OCI-LY7 (cell line): ENCODE results near the gene PLD1. TPM values are rescaled to one million over a fixed set of nuclear protein-coding genes. Genes with fewer than 3 reads are reported as not detected.

Experiments
- BruUV-seq: library from RNA; stranded (reverse); fragments of 400-500 nt; replicated peaks from 2 replicates; lab custom pipeline; 2021; lab: Mats Ljungman, UMichigan
- CTCF ChIA-PET: fragments of 300-600 bp; sonication (Branson Sonifier 250); formaldehyde crosslinking; loops from one replicate; lab custom pipeline; 2022; ENCODE audit warnings: antibody characterized with exemption; ENCODE audit not compliant: unreplicated experiment; lab: Charles Lee
- POLR2A ChIA-PET: fragments of 300-600 bp; sonication (Branson Sonifier 250); formaldehyde crosslinking; loops from one replicate; lab custom pipeline; 2022; ENCODE audit warnings: antibody characterized with exemption; lab: Charles Lee
- DNase-seq: peaks from one replicate; pipeline ENCODE4 v3.0.0-alpha.2; 2015; ENCODE audit warnings: low spot score
- H2AFZ ChIP-seq: fragments of 200-600 bp; sonication (generic), shearing (Covaris generic); 2 replicates; pipeline ENCODE4 v1.6.1; 2014; ENCODE audit warnings: mild to moderate bottlenecking, antibody characterized with exemption, low read length, moderate library complexity
- H3K27ac ChIP-seq: fragments of 200-600 bp; sonication (generic); 2 replicates; pipeline ENCODE4 v1.5.1; 2014; ENCODE audit warnings: mixed run types, low read depth, mild to moderate bottlenecking, moderate library complexity, low read length, inconsistent platforms; ENCODE audit not compliant: poor library complexity, severe bottlenecking
- H3K36me3 ChIP-seq: fragments of 200-600 bp; sonication (generic); 2 replicates; pipeline ENCODE4 v1.6.1; 2014; ENCODE audit warnings: mild to moderate bottlenecking, antibody characterized with exemption, low read length, moderate library complexity, mixed read lengths; ENCODE audit not compliant: insufficient read depth
- H3K4me1 ChIP-seq: fragments of 200-600 bp; sonication (generic); 2 replicates; pipeline ENCODE4 v1.5.1; 2014; ENCODE audit warnings: mild to moderate bottlenecking, low read length; ENCODE audit not compliant: insufficient read depth, poor library complexity, severe bottlenecking
- H3K4me2 ChIP-seq: fragments of 200-600 bp; sonication (generic); 2 replicates; pipeline ENCODE4 v1.6.1; 2014; ENCODE audit warnings: mild to moderate bottlenecking, low read length
- H3K4me3 ChIP-seq: fragments of 200-600 bp; sonication (generic); 2 replicates; pipeline ENCODE4 v1.5.1; 2014; ENCODE audit warnings: mild to moderate bottlenecking, low read depth, low read length; ENCODE audit not compliant: poor library complexity, severe bottlenecking
- H3K79me2 ChIP-seq: fragments of 200-600 bp; sonication (generic); 2 replicates; pipeline ENCODE4 v1.6.1; 2016; ENCODE audit warnings: low read depth, mild to moderate bottlenecking, low read length, moderate library complexity, mixed read lengths; ENCODE audit not compliant: insufficient read depth
- H3K9me2 ChIP-seq: fragments of 200-600 bp; sonication (generic); 2 replicates; pipeline ENCODE4 v1.6.1; 2016; ENCODE audit warnings: mild to moderate bottlenecking, low read length, mixed read lengths; ENCODE audit not compliant: insufficient read depth
- H3K9me3 ChIP-seq: fragments of 200-600 bp; sonication (generic); 2 replicates; pipeline ENCODE4 v1.6.1; 2014; ENCODE audit warnings: mild to moderate bottlenecking, mixed run types, low read length, mixed read lengths
- H4K20me1 ChIP-seq: fragments of 200-600 bp; sonication (generic); 2 replicates; pipeline ENCODE4 v1.6.1; 2014; ENCODE audit warnings: mild to moderate bottlenecking, antibody characterized with exemption, low read length, moderate library complexity, mixed read lengths; ENCODE audit not compliant: insufficient read depth
- CTCF ChIP-seq: fragments of 200-600 bp; sonication (generic); conservative IDR thresholded peaks from 2 replicates; pipeline ENCODE4 v1.5.1; 2014; ENCODE audit warnings: mild to moderate bottlenecking, antibody characterized with exemption, low read length, moderate library complexity, mixed read lengths
- EZH2phosphoT487 ChIP-seq: fragments of 200-600 bp; sonication (generic); IDR thresholded peaks from 2 replicates; pipeline ENCODE4 v1.6.1; 2018; ENCODE audit warnings: low read depth, borderline replicate concordance, mild to moderate bottlenecking, mixed run types, antibody characterized with exemption, low read length, moderate library complexity, mixed read lengths
- intact Hi-C: fragments of 100-400 bp; cut with micrococcal nuclease; formaldehyde crosslinking; loops from one replicate; pipeline ENCODE4 v1.10.0; 2022; ENCODE audit not compliant: unreplicated experiment
- total RNA-seq, 2 experiments: library from RNA; depleted of rRNA in 1 of 2; stranded (reverse); fragments of >200 nt in 1 of 2; shearing (Covaris generic) in 1 of 2; gene quantifications; 2 replicates each; pipeline ENCODE4 v1.2.3, GENCODE V29; 2014 to 2022

PLD1 gene
- total RNA-seq, 2 experiments from 2014 or later, result not detected

GRCh38 chr3:171827385-171827784, 17.1 kb upstream of the PLD1 start:
- Histone ChIP-seq H3K36me3 (no peaks in the 10 kb centered on the region), H3K9me2 (no peaks in the 10 kb centered on the region), H3K9me3 (no peaks in the 10 kb centered on the region), H3K4me2 (no peak overlapping the region), H3K79me2 (no peaks in the 10 kb centered on the region), H4K20me1 (no peaks in the 10 kb centered on the region), H3K4me3 (no peak overlapping the region), H3K4me1 (no peaks in the 10 kb centered on the region), H3K27ac (no peak overlapping the region), H2AFZ (no peak overlapping the region)
- no TSS peak for BruUV-seq
- CTCF ChIA-PET, result no interaction called here
- DNase-seq, result no peak
- TF ChIP-seq CTCF (no peak), EZH2phosphoT487 (no peak)
- POLR2A ChIA-PET, result interaction anchor here (0.7 kb wide), 2 partner anchors 10 to 42 kb away, joined by 4 read pairs; no protein-coding TSS in a partner anchor
- intact Hi-C loops, result no loop called here

- Histone ChIP-seq H4K20me1 (no peaks in the 10 kb centered on the region), H3K79me2 (no peaks in the 10 kb centered on the region), H3K4me1 (no peaks in the 10 kb centered on the region), H3K27ac (no peak overlapping the region), H3K4me2 (no peak overlapping the region), H3K4me3 (no peak overlapping the region), H3K36me3 (no peaks in the 10 kb centered on the region), H3K9me3 (no peaks in the 10 kb centered on the region), H2AFZ (no peak overlapping the region), H3K9me2 (no peaks in the 10 kb centered on the region)
- BruUV-seq, result no TSS peak
- CTCF ChIA-PET, result no interaction called here
- intact Hi-C loops, result no loop called here
- TF ChIP-seq CTCF, result no peak
- no peak for TF ChIP-seq EZH2phosphoT487
- no peak for DNase-seq
- POLR2A ChIA-PET, result interaction anchor here (0.6 kb wide), 2 partner anchors 10 to 298 kb away, joined by 3 to 5 read pairs; no protein-coding TSS in a partner anchor
Observed at GRCh38 chr3:171825222-171825828, 15.0 kb upstream of the PLD1 start.

GRCh38 chr3:171824824-171825221, 14.5 kb upstream of the PLD1 start:
- no peak overlapping the region for H2AFZ ChIP-seq
- POLR2A ChIA-PET, result interaction anchor here (0.6 kb wide), 2 partner anchors 9 to 299 kb away, joined by 3 to 5 read pairs; no protein-coding TSS in a partner anchor
- DNase-seq, result no peak
- H3K27ac ChIP-seq, result no peak overlapping the region
- H3K4me3 ChIP-seq, result no peak overlapping the region
- no TSS peak for BruUV-seq
- H3K4me1 ChIP-seq, result no peaks in the 10 kb centered on the region
- TF ChIP-seq CTCF (no peak), EZH2phosphoT487 (no peak)
- H3K9me2 ChIP-seq, result no peaks in the 10 kb centered on the region
- CTCF ChIA-PET, result no interaction called here
- no peaks in the 10 kb centered on the region for H3K79me2 ChIP-seq
- intact Hi-C loops, result no loop called here
- no peaks in the 10 kb centered on the region for H3K9me3 ChIP-seq
- no peaks in the 10 kb centered on the region for H4K20me1 ChIP-seq
- H3K36me3 ChIP-seq, result no peaks in the 10 kb centered on the region
- no peak overlapping the region for H3K4me2 ChIP-seq
